Measurements from ENCODE around the gene KISS1R.

The KISS1R gene

DNA sequence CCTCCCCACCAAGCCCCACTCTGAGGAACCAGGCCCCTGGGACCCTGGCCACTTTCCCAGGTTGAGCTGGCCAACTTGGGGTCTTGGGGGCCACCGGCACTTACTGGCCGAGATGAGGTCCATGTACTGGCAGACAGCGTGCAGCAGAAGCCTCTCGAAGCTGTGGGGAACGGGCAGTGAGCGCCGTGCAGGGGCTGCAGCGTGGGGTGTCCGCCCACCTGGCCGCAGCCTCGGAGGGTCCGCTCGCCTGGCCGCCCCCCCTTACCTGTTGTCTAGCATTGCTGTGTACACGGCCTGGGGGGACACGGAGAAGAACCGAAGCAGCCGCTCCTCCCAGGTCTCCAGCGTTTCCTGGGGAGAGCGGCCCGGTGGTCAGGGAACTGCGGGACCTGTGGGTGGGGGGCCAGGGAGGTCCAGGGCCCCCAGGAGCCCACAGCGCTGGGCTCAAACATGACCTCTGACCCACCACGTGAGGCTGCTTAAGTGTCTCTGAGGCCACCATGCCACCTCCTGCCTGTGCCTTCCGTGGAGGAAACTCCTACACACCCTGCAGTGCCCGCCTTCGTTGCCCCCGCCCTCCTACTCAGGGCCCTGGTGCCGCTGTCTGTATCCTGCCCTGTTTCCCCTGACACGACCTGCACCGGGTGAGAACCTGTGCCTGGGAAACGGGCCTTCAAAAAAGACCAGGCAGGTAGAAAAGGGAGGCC lies 17.6 kb upstream of the KISS1R start:
- in situ Hi-C loops (cut with MboI; ENCODE audit: low sequenced_read_pairs), result no loop called here

DNA sequence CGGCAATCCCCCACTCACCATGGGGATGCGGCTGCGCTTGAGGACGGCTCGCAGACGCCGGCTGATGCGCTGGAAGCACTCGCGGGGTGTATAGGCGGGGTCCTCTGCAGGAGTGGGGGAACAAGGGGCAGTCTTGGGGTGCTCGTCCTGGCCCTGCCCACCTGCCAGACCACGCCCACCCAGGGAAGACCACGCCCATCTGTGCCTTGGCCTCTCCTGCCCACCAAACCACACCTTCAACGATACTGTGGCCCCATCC lies 17.2 kb upstream of the KISS1R start:
- in situ Hi-C loops (cut with MboI; ENCODE audit: low sequenced_read_pairs), result no loop called here

DNA sequence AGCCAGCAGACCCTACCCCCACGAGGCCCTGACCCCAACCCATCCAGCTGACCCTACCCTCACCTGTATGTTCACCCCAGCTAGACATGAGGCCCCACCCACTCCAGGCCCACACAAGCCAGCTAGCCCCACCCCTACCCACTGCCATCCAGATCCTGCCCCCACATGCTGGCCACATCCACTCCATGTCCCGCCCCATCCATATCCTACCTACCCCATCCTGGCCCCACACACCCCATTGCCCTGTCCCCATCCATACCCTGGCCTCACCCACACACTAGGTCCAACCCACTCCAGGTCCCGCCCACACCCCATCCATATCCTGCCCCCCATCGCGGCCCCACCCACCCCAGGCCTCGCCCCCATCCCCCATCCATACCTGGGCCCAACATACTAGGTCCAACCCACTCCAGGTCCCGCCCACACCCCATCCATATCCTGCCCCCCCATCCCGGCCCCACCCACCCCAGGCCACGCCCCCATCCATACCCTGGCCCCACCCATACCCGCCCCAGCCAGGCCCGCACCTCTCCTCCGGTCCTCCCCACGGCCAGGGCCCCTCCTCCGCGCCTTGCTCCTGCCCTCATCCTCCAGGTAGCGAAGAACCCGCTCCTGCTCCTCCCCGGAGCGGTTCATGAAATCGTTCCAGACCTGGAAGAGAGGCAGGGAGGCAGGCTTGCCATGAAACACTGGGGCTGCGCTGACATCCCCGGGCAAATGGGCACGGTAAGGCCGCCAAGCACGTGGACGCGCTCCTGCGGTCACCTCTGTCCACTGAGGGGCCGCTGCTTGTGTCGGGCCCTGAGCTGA lies 16.6 kb upstream of the KISS1R start:
- in situ Hi-C loops (cut with MboI; ENCODE audit: low sequenced_read_pairs), result no loop called here

DNA sequence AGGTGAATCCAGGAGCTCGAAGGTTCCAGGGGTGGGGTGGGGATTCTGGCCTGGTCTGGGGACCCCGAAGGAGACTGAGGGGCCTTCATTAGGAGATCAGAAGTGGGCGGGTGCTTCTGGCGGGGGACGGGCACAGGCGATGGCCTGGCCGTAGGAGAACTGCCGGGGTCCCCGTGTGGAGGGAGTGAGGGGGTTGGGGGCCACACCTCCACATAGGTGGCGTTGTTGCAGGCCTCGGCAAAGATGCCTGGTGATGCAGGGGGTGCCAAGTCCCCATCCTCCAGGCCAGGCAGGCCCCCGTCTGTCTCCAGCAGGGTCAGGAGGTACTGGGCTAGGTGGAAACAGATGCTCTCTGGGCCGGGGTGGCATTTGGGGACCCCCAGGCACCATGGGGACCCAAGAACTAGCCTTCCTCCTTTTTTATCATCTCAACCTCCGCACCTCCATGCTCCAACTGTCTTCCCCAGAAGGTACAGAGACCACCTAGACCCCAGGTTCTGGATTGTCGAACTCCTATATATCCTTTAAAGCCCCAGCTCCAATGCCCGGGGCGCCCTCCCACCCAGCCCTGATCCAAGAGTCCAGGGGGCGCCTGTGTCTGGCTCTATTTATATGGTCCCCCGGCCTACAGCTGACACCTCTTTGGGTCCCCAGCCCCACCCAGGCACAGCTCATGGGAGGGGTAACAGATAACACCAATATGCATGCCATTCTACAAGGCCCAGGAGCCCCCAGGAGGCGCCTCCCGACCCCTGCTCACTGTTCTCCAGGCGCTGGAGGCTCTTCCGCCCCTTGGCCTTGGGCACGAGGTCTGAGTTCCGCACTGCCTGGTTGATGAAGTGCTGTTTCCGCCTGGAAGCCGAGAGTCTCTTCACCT lies 15.7 kb upstream of the KISS1R start:
- in situ Hi-C loops (cut with MboI; ENCODE audit: low sequenced_read_pairs), result no loop called here

DNA sequence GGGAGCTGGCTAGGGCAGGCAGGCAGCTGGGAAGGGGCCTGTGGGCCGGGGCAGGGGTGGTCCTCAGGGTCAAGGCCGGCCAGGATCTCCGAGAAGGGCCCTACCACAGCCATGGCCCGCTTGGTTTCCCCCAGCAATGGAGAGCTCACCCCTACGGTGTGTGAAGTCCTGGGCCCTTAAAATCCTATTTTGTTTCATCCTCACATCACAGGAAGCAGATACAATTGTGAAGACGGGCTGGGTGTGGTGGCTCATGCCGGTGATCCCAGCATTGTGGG lies 15.1 kb upstream of the KISS1R start:
- in situ Hi-C loops (cut with MboI; ENCODE audit: low sequenced_read_pairs), result no loop called here

DNA sequence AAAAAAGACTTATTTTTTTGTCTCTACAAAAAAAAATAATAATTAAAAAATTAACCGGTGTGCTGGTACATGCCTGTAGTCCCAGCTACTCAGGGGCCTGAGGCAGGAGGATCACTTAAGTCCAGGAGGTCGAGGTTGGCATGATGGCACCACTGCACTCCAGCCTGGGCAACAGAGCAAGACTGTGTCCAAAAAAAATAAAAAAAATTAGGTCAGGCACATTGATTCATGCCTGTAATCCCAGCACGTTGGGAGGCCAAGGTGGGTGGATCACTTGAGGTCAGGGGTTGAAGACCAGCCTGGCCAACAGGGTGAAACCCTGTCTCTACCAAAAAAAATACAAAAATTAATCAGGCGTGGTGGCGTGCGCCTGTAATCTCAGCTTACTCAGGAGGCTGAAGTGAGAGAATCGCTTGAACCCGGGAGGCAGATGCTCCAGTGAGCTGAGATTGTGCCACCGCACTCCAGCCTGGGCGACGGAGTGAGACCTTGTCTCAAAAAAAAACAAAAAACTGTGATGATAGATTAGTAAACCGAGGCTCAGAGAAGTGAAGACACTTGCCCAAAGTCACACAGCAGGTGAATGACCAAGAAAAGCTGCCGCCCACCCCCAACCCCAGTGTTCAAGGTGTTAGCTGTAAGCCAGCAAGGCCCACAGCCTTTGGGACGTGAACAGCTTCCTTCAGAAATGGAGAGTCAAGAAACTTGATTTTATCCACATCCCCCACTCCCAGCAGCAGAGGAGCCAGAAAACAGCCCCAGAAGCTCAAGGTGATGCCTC lies 14.5 kb upstream of the KISS1R start:
- in situ Hi-C loops (cut with MboI; ENCODE audit: low sequenced_read_pairs), result no loop called here

DNA sequence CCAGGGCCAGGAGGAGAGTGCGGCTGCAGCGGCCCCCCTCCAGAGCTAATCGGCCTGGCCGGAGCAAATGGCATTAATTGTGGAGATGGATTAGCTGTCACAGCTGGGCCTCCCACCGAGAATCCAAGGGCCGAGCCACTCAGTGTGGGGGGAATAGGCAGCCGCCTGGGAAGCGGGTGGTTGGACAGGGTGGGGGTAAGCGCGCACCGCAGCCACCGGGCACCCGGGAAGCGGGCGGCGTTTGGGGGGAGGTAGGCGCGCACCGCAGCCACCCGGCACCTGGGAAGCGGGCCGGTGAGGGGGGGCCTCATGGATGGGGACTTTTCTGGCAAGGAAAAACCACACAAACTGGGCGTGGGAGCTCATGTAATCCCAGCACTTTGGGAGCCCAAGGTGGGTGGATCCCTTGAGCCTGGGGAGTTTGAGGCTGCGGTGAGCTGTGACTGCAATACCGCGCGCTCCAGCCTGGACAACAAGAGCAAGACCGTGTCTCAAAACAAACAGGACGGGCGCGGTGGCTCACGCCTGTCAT lies 13.8 kb upstream of the KISS1R start:
- in situ Hi-C loops (cut with MboI; ENCODE audit: low sequenced_read_pairs), result no loop called here

DNA sequence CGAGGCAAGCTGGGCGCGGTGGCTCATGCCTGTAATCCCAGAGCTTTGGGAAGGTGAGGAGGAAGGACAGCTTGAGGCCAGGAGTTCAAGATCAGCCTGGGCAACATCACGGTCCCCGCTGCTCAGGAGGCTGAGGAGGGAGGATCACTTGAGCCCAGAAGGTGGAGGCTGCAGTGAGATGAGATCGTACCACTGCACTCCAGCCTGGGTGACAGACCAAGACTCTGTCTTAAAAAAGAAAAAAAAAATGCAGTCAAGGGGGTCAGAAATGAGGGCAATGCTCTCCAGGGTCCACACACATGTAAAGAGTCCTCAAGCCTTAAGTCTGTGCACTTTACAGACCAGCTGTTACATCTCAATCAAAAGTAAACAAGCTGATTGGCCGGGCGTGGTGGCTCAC lies 12.6 kb upstream of the KISS1R start:
- in situ Hi-C loops (cut with MboI; ENCODE audit: low sequenced_read_pairs), result no loop called here

DNA sequence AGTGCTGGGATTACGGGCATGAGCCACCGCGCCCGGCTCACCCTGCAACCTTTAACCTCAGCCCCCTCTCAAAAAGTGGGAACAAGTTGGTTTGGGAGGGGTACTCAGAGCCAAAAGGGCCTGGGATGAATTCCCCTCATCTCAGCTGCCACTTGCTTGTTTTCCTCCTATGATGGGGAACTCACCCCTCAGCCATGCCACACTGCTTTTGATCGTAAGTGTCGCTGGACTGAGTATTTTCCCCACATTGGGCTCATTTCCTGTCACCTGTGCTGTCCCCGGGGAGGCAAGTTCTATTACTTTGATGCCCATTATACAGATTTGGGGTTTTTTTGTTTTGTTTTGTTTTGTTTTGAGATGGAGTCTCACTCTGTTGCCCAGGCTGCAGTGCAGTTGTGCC lies 10.7 kb upstream of the KISS1R start:
- in situ Hi-C loops (cut with MboI; ENCODE audit: low sequenced_read_pairs), result no loop called here

DNA sequence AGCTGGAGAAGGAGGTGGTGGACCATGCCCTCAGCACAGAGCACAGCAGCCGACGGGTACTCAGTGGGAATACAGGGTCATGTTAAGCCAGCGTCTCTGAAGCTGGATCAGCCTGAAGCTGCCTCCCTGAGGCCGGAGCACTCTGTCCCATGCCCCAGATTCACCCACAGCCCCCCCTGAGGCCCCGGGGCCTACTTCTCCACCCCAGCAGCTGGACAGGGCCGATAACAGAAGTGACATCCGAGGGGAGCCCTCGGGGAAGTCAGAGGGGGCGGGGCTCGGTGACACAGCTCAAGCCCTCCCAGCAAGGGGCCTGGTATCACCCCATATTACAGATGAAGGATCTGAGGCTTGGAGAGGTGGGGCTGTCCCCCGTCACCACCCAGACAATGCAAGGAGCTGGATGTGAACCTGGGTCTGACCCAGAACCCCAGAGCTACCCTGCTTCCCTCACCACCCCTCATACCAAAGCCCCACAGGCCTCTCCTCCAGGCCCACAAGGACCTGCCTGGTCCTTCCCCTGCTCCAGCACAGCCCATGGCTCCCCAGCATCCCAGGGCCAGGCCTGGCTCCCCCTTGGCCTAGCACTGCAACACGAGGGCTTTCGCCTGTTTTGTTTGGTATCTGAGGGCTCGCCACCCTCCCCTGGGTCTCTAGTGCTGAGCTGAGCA lies 9.8 kb upstream of the KISS1R start:
- in situ Hi-C loops (cut with MboI; ENCODE audit: low sequenced_read_pairs), result no loop called here

DNA sequence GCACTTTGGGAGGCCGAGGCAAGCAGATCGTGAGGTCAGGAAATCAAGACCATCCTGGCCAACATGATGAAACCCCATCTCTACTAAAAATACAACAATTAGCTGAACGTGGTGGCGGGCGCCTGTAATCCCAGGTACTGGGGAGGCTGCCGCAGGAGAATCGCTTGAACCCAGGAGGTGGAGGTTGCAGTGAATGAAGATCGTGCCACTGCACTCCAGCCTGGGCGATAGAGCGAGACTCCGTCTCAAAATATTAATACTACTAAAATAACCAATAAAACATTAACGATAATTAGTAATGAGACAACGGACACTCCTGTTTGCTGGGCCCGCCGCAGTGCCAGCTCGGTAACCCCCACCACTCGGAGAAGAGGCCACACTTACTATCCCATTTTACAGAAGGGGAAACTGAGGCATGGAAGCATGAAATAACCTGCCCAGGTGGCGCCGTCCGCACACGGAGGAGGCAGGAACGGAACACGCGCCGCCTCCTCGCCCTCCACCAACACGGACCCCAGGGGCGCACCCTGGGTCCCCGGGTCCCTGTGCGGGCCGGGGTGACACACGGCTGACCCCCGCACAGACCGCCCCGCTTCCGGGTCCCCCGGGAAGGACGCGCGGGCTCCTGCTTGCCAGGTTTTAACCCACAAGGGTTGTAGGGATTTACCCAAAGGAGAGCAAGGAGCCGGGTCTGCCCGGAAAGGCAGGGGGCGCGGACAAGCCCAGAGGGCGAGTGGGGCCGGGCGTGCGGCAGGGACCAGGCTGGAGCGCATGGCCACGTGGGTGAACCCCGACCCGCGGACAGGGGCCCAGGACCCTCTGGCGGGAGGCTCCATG lies 5.7 kb upstream of the KISS1R start:
- in situ Hi-C loops (cut with MboI; ENCODE audit: low sequenced_read_pairs), result no loop called here

DNA sequence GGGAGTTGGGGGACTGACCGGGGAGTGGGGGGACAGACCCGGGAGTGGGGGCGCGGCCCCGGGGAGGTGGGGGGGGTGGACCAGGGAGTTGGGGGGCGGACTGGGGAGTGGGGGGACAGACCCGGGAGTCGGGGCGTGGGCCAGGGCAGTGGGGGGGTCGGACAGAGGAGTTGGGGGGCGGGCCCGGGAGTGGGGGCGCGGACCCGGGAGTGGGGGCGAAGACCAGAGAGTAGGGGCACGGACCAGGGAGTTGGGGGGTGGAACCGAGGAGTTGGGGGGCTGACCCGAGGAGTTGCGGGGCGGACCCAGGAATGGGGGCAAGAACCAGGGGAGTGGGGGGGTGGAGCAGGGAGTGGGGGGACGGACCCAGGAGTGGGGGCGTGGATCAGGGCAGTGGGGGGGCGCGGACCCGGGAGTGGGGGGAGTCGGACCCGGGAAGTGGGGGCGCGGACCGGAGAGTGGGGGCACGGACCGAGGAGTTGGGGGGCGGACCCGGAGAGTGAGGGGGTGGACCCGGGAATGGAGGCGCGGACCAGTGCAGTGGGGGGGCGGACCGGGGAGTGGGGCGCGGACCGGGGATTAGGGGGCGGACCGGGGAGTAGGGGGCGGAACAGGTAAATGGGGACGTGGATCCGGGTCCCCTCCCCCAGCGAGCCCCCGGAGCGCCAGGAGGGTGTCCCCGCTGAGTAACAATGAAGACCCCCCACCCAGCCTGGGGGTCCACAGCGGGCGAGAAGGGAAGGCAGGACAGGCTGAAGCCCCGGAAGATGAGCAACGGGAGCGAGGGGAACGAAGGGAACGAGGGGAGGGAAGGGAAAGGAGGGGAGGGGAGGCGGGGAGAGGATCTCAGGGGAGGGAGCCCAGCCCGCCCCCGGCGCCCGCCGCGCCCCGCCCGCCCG lies 4.7 kb upstream of the KISS1R start:
- in situ Hi-C loops (cut with MboI; ENCODE audit: low sequenced_read_pairs), result no loop called here

DNA sequence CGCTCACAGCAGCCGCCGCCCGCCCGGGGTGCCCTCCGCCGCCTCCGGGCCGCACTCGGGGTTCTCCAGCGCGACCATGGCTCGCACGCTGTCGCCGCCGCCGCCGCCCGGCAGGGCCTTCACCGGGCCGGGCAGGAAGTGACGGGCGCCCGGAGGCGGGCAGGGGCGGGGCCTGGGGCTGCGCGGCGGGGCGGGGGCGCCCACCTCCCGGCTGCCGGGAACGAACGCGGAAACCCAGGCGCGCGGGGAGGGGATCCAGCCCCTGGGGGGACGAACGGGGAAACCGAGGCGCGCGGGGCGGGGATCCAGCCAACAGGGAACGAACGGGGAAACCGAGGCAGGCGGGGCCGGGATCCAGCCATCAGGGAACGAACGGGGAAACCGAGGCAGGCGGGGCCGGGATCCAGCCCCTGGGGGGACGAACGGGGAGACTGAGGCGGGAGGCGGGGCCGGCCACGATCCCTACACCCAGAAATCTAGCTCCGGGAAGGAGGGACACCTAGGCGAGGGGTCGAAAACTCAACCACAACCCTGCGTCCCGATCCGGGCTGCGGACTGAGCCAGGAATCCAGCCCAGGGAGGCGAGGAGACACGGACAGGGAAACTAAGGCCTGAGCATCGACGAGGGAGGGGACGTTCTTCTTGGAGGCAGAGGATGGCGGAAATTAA lies 3.9 kb upstream of the KISS1R start, which contains the start of gene R3HDM4:
R3HDM4 (minus strand) TSS at position 140 of the 669 bp plus-strand sequence; CDS start at position 78, 62 bp downstream.
- in situ Hi-C loops (cut with MboI; ENCODE audit: low sequenced_read_pairs), result no loop called here

DNA sequence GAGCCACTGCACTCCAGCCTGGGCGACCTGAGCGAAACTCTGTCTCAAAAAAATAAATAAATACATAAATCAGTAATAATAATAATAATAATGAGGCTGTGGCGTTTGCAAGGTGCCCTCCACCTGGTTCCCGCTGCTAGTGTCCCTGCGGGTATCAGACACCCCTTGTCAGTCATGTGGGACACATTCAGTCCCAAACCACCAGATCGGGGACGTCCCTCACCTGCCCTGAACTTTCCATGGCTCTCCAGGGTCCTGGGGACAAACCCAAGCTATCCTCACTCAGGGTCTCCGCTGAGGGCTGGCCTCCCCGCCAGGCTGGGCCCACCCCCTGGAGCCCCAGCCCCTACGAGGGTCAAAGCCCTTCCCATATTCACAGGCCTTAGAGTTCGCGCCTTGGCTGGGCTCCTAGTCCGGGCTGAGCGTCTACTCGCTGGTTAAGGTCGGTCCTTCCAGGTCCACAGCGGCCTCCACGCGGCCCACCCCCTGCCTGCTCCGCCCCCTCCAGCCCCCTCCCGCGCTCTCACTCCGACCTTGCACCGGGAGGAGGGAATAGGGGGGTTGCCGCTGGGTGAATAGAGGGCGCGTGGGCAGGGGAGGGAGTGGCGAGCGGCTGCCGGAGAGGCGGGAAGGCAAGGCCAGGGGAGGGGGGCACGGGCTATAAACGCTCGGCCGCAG lies 349 bp upstream of the KISS1R start:
- in situ Hi-C loops (cut with MboI; ENCODE audit: low sequenced_read_pairs), result no loop called here

DNA sequence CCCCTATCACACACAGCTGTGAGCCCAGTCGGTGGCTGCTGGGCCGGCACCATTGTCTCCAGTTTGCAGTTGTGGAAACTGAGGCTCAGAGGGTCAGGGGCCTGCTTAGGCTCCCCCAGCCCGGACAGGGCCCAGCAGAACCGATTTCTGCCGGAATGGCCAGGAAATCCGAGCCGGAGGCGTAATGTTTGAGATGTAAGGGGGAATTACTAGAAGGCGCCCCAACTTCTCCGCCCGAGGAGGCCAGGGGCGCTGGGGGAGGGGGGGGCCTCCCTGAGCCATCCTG lies 962 bp downstream of the KISS1R start:
- in situ Hi-C loops (cut with MboI; ENCODE audit: low sequenced_read_pairs), result no loop called here

DNA sequence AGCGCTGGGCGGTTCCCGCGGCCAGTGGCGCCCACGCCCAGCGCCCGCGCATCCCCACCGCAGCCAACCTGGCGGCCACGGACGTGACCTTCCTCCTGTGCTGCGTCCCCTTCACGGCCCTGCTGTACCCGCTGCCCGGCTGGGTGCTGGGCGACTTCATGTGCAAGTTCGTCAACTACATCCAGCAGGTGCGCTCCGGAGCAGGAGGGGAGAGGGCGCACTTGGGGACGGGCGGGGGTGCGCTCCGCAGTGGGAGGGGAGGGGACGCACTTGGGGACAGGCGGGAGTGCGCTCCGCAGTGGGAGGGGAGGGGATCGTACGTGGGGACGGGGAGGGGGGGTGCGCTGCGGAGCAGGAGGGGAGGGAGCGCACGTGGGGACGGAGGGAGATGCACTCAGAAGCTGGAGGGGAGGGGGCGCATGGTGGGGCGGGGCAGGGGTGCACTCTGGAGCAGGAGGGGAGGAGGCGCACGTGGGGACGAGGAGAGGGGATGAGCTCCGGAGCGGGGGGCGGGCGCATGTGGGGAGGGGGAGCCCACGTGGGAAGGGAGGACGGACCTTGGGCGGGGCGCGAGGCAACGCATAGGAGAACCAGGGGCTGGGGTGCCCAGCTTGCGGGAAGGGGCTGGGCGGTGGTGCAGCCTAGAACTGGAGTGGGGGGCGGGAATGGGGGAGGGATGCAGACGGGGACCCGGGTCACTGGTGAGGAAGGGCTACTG lies 1.5 kb downstream of the KISS1R start:
- in situ Hi-C loops (cut with MboI; ENCODE audit: low sequenced_read_pairs), result no loop called here

All from HL-60/S4 treated with retinoic acid at 250 ng/mL for 4 days and 3 days (cell line).